H9 (cell line): ENCODE measurements around the gene LIN54. TPM values are rescaled to one million over a fixed set of nuclear protein-coding genes. Genes with fewer than 3 reads are reported as not detected.

Experiments
- DNase-seq: peaks from one replicate; pipeline ENCODE4 v3.0.0-alpha.2; 2017
- H2AFZ ChIP-seq: one replicate; pipeline ENCODE4 v1.6.1; 2013; ENCODE audit warnings: mild to moderate bottlenecking, low read length, control low read depth, moderate library complexity
- H2AK5ac ChIP-seq: 2 replicates; pipeline ENCODE4 v1.6.1; 2013; ENCODE audit warnings: low read length, control low read depth, mixed read lengths; ENCODE audit not compliant: insufficient read length
- H2BK120ac ChIP-seq: one replicate; pipeline ENCODE4 v1.6.1; 2013; ENCODE audit warnings: low read depth, mild to moderate bottlenecking, low read length, control low read depth, inconsistent platforms; ENCODE audit not compliant: poor library complexity, severe bottlenecking
- H2BK12ac ChIP-seq: 2 replicates; pipeline ENCODE4 v1.6.1; 2013; ENCODE audit warnings: low read length, control low read depth, mixed read lengths, low read depth; ENCODE audit not compliant: insufficient read length
- H2BK15ac ChIP-seq: 2 replicates; pipeline ENCODE4 v1.6.1; 2013; ENCODE audit warnings: low read depth, low read length, control low read depth
- H2BK20ac ChIP-seq: one replicate; pipeline ENCODE4 v1.6.1; 2013; ENCODE audit warnings: low read depth, mild to moderate bottlenecking, low read length, control low read depth, inconsistent platforms; ENCODE audit not compliant: poor library complexity, severe bottlenecking
- H2BK5ac ChIP-seq: 2 replicates; pipeline ENCODE4 v1.6.1; 2013; ENCODE audit warnings: low read length, control low read depth, mixed read lengths; ENCODE audit not compliant: insufficient read length
- H3K14ac ChIP-seq: 2 replicates; pipeline ENCODE4 v1.6.1; 2013; ENCODE audit warnings: low read length, control low read depth; ENCODE audit not compliant: insufficient read depth
- H3K18ac ChIP-seq: 2 replicates; pipeline ENCODE4 v1.6.1; 2013; ENCODE audit warnings: low read depth, mild to moderate bottlenecking, mixed read lengths, low read length, control low read depth; ENCODE audit not compliant: insufficient read length
- H3K23ac ChIP-seq: 2 replicates; pipeline ENCODE4 v1.6.1; 2013; ENCODE audit warnings: low read length, control low read depth, mixed read lengths, low read depth; ENCODE audit not compliant: insufficient read length
- H3K23me2 ChIP-seq: 2 replicates; pipeline ENCODE4 v1.6.1; 2013; ENCODE audit warnings: low read depth, mild to moderate bottlenecking, mixed read lengths, low read length, control low read depth; ENCODE audit not compliant: insufficient read length, poor library complexity, severe bottlenecking
- H3K27ac ChIP-seq: 2 replicates; pipeline ENCODE4 v1.5.1; 2013; ENCODE audit warnings: low read length, control low read depth, mixed read lengths, low read depth; ENCODE audit not compliant: insufficient read length
- H3K27me3 ChIP-seq: 2 replicates; pipeline ENCODE4 v1.6.1; 2013; ENCODE audit warnings: low read length, control low read depth, inconsistent platforms; ENCODE audit not compliant: insufficient read depth
- H3K4ac ChIP-seq: 2 replicates; pipeline ENCODE4 v1.6.1; 2013; ENCODE audit warnings: low read depth, mild to moderate bottlenecking, control low read depth, inconsistent platforms, low read length, moderate library complexity
- H3K4me1 ChIP-seq: 2 replicates; pipeline ENCODE4 v1.6.1; 2013; ENCODE audit warnings: low read length, control low read depth, inconsistent platforms; ENCODE audit not compliant: insufficient read depth
- H3K4me2 ChIP-seq: 2 replicates; pipeline ENCODE4 v1.6.1; 2013; ENCODE audit warnings: low read length, control low read depth, mixed read lengths; ENCODE audit not compliant: insufficient read length, insufficient read depth
- H3K56ac ChIP-seq: 2 replicates; pipeline ENCODE4 v1.6.1; 2013; ENCODE audit warnings: low read depth, mild to moderate bottlenecking, mixed read lengths, low read length, control low read depth; ENCODE audit not compliant: insufficient read length
- H3K79me1 ChIP-seq: 2 replicates; pipeline ENCODE4 v1.6.1; 2013; ENCODE audit warnings: low read depth, mild to moderate bottlenecking, moderate library complexity, low read length, control low read depth, inconsistent platforms; ENCODE audit not compliant: insufficient read depth, poor library complexity, severe bottlenecking
- H3K79me2 ChIP-seq: 2 replicates; pipeline ENCODE4 v1.6.1; 2013; ENCODE audit warnings: low read length, control low read depth, inconsistent platforms; ENCODE audit not compliant: insufficient read depth
- H3K9ac ChIP-seq: 2 replicates; pipeline ENCODE4 v1.6.1; 2013; ENCODE audit warnings: low read length, control low read depth, mixed read lengths; ENCODE audit not compliant: insufficient read length; ENCODE audit errors: extremely low read depth
- H3K9me3 ChIP-seq: one replicate; pipeline ENCODE4 v1.6.1; 2013; ENCODE audit warnings: low read depth, low read length, inconsistent platforms; ENCODE audit not compliant: control insufficient read depth
- H3T11ph ChIP-seq: one replicate; pipeline ENCODE4 v1.6.1; 2013; ENCODE audit warnings: mild to moderate bottlenecking, low read length, control low read depth, inconsistent platforms
- H4K20me1 ChIP-seq: one replicate; pipeline ENCODE4 v1.6.1; 2013; ENCODE audit not compliant: control insufficient read depth, insufficient read length, insufficient read depth
- H4K5ac ChIP-seq: 2 replicates; pipeline ENCODE4 v1.6.1; 2013; ENCODE audit warnings: low read depth, mild to moderate bottlenecking, mixed read lengths, low read length, control low read depth; ENCODE audit not compliant: insufficient read length
- H4K8ac ChIP-seq: replicated peaks from 2 replicates; pipeline ENCODE4 v1.6.1; 2013; ENCODE audit warnings: low read length, control low read depth, mixed read lengths, low read depth; ENCODE audit not compliant: insufficient read length
- H4K91ac ChIP-seq: 2 replicates; pipeline ENCODE4 v1.6.1; 2013; ENCODE audit warnings: low read depth, mild to moderate bottlenecking, moderate library complexity, mixed read lengths, low read length, control low read depth; ENCODE audit not compliant: insufficient read length
- H3K27ac Mint-ChIP-seq, 3 experiments: 2 replicates in 2 of 3; 3 replicates in 1 of 3; pipeline ENCODE4 v1.8.0; 2020 to 2021; ENCODE audit warnings: mixed read lengths in 3 of 3, mild to moderate bottlenecking in 1 of 3, moderate library complexity in 1 of 3
- H3K27me3 Mint-ChIP-seq: 2 replicates; pipeline ENCODE4 v1.8.0; 2021; ENCODE audit warnings: low read depth, mild to moderate bottlenecking, moderate library complexity, mixed read lengths
- H3K36me3 Mint-ChIP-seq, 3 experiments: 2 replicates in 2 of 3; 3 replicates in 1 of 3; pipeline ENCODE4 v1.8.0; 2020 to 2021; ENCODE audit warnings: low read depth in 3 of 3, mixed read lengths in 3 of 3; ENCODE audit not compliant: insufficient read depth in 1 of 3
- H3K4me1 Mint-ChIP-seq, 2 experiments: 2 replicates each; pipeline ENCODE4 v1.8.0; 2020; ENCODE audit warnings: mixed read lengths in 2 of 2
- H3K4me3 Mint-ChIP-seq, 2 experiments: 2 replicates in 1 of 2; 3 replicates in 1 of 2; pipeline ENCODE4 v1.8.0; 2020 to 2021; ENCODE audit warnings: mild to moderate bottlenecking in 2 of 2, mixed read lengths in 2 of 2, moderate library complexity in 1 of 2
- H3K9me3 Mint-ChIP-seq, 2 experiments: 2 replicates in 1 of 2; 3 replicates in 1 of 2; pipeline ENCODE4 v1.8.0; 2020; ENCODE audit warnings: mild to moderate bottlenecking in 2 of 2, mixed read lengths in 2 of 2, moderate library complexity in 1 of 2
- CTCF ChIP-seq: fragments of 200-600 bp; sonication (generic); conservative IDR thresholded peaks from 3 replicates; pipeline ENCODE4 v1.8.0; 2021; ENCODE audit warnings: antibody characterized with exemption, mild to moderate bottlenecking
- WGBS: extraction: QIAGEN DNeasy Blood & Tissue Kit; methylation state at CpG from one replicate; pipeline ENCODE4 v1.1.7; 2013; ENCODE audit warnings: missing lambda C conversion rate, low lambda C conversion rate, mixed read lengths; ENCODE audit not compliant: insufficient read length; ENCODE audit errors: extremely low coverage; 5-methylcytosine and 5-hydroxymethylcytosine counted together
- total RNA-seq: library from RNA; stranded (reverse); gene quantifications from 2 replicates; pipeline ENCODE4 v1.2.1, GENCODE V29; 2021

LIN54 gene
- total RNA-seq, 1 experiment from 2014 or later: 16.3 TPM

GRCh38 chr4:82983444-82983843, 27.2 kb downstream of the LIN54 start:
- Histone ChIP-seq H3K79me1 (no peaks in the 10 kb centered on the region), H3K23me2 (no peaks in the 10 kb centered on the region), H4K91ac (no peak overlapping the region), H4K20me1 (no peaks in the 10 kb centered on the region), H2BK5ac (no peak overlapping the region), H3K18ac (no peak overlapping the region), H3K4me1 (no peaks in the 10 kb centered on the region), H4K8ac (no peak overlapping the region), H3K4me2 (no peak overlapping the region), H3K56ac (no peak overlapping the region), H4K5ac (no peak overlapping the region), H2AK5ac (no peak overlapping the region), H3K23ac (no peak overlapping the region), H3K4ac (no peak overlapping the region), H3K79me2 (no peaks in the 10 kb centered on the region), H3K14ac (no peak overlapping the region), H3K9me3 (no peaks in the 10 kb centered on the region), H2BK120ac (no peak overlapping the region), H3T11ph (no peak overlapping the region), H2AFZ (no peak overlapping the region), H2BK12ac (no peak overlapping the region), H3K27me3 (no peaks in the 10 kb centered on the region), H2BK15ac (no peak overlapping the region), H3K27ac (no peak overlapping the region), H3K9ac (no peak overlapping the region), H2BK20ac (no peak overlapping the region)
- Mint-ChIP-seq H3K27me3 (no peaks in the 10 kb centered on the region), H3K4me1 (no peaks in the 10 kb centered on the region), H3K36me3 (peaks cover 0 to 7% (median 2%) of the 10 kb centered on the region in 3 experiments; a peak in 2 of 7 replicates), H3K9me3 (no peaks in the 10 kb centered on the region), H3K27ac (no peak overlapping the region), H3K4me3 (no peak overlapping the region)
- no CpG with 5 or more reads among the region's 3 CpGs for WGBS
- no peak for DNase-seq
- no peak for TF ChIP-seq CTCF
